ENCODE data around the gene PXT1. TPM values are rescaled to one million over a fixed set of nuclear protein-coding genes. Genes with fewer than 3 reads are reported as not detected.
A peak's percentile ranks its signal among the peaks of the same experiment; 100 is the strongest.

Gene PXT1
- total and polyA plus RNA-seq, 9 of the 15 experiments (the other 6 are each of a cell fraction or from before 2014, with no cell fraction given): 0.09 to 0.11 (median 0.10) TPM; not detected in 5

- TF ChIP-seq MBD2 (IDR thresholded peaks at IDR 0.05; ENCODE audit: borderline replicate concordance, low read depth) (0 out of 2 replicates have a peak, but pooled peaks have one; percentile 42), RCOR1 (IDR thresholded peaks at IDR 0.05; ENCODE audit: borderline replicate concordance in 1 of 2, low read depth in 2 of 2, low read length in 2 of 2) (peak; percentile 92 to 99), EGR1 (conservative IDR thresholded peaks at IDR 0.05) (no peak), CXXC5 (CRISPR knock-in tag; IDR thresholded peaks at IDR 0.05) (peak; percentile 38), ZNF318 (IDR thresholded peaks at IDR 0.05; ENCODE audit: borderline replicate concordance in 1 of 2, low read depth in 1 of 2) (no peak), HLTF (IDR thresholded peaks at IDR 0.05) (no peak; the same call in 1 of the 2 replicates), TCF3 (CRISPR knock-in tag; IDR thresholded peaks at IDR 0.05) (peak; percentile 94), MTA2 (IDR thresholded peaks at IDR 0.05; ENCODE audit: low read depth) (peak; percentile 80), ZNF316 (IDR thresholded peaks at IDR 0.05) (peak; percentile 87), LEF1 (IDR thresholded peaks at IDR 0.05) (0 out of 2 replicates have a peak, but pooled peaks have one; percentile 41), ZNF24 (IDR thresholded peaks at IDR 0.05) (0 out of 2 replicates have a peak, but pooled peaks have one; percentile 15), NBN (IDR thresholded peaks at IDR 0.05; ENCODE audit: low read depth) (peak; percentile 91; the same call in 1 of the 2 replicates), ZNF274 (IDR thresholded peaks at IDR 0.05; ENCODE audit: borderline replicate concordance, low read depth, low read length) (no peak), SMAD4 (CRISPR knock-in tag; conservative IDR thresholded peaks at IDR 0.05) (peak; percentile 82), CREB1 (IDR thresholded peaks at IDR 0.05) (peak; percentile 66), CREB1 (CRISPR knock-in tag; IDR thresholded peaks at IDR 0.05) (no peak), E4F1 (CRISPR knock-in tag; IDR thresholded peaks at IDR 0.05; ENCODE audit: borderline replicate concordance) (no peak), NKRF (IDR thresholded peaks at IDR 0.05; ENCODE audit: borderline replicate concordance) (no peak)
Observed at GRCh38 chr6:36478051-36478526, 35.4 kb upstream of the PXT1 start (continued).
